ENCODE results near the gene TBC1D21.

DNA sequence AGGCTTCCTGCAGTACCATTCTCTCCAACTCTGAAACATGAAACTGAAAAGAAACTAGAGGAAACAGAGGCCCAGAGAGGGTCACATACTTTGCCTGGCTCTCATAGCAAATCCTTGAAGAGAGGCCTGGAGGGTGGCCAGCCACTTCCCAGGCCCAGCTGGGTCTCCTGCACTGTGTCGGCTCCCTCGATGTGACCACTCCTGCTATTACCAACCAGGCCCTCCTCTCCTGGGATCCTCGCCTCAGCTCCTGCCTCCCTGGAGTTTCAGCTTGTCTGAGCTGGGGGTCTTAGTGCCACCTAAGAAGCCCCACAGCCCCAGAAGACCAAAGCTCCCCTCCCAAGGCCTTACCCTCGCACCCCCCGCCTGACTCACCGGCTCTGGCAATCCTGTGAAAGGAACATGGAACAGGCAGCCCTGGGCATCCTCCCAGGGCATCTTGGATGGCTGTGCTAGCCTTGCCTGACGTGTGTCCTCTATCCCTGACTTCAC lies 57.5 kb downstream of the TBC1D21 start:
- no peak for TF ChIP-seq MAFK (IDR thresholded peaks at IDR 0.05; ENCODE audit: low read depth, low read length)
- TF ChIP-seq POLR2A (IDR thresholded peaks at IDR 0.05; ENCODE audit: low read depth, low read length), result no peak
- TF ChIP-seq, protein P1, sequence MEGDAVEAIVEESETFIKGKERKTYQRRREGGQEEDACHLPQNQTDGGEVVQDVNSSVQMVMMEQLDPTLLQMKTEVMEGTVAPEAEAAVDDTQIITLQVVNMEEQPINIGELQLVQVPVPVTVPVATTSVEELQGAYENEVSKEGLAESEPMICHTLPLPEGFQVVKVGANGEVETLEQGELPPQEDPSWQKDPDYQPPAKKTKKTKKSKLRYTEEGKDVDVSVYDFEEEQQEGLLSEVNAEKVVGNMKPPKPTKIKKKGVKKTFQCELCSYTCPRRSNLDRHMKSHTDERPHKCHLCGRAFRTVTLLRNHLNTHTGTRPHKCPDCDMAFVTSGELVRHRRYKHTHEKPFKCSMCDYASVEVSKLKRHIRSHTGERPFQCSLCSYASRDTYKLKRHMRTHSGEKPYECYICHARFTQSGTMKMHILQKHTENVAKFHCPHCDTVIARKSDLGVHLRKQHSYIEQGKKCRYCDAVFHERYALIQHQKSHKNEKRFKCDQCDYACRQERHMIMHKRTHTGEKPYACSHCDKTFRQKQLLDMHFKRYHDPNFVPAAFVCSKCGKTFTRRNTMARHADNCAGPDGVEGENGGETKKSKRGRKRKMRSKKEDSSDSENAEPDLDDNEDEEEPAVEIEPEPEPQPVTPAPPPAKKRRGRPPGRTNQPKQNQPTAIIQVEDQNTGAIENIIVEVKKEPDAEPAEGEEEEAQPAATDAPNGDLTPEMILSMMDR (conservative IDR thresholded peaks at IDR 0.05; ENCODE audit: low read depth, low read length), result no peak
- no peak for TF ChIP-seq CEBPB (IDR thresholded peaks at IDR 0.05; ENCODE audit: low read depth, low read length)
- no peak for TF ChIP-seq RAD21 (IDR thresholded peaks at IDR 0.05; ENCODE audit: low read length)
- TF ChIP-seq RFX5 (IDR thresholded peaks at IDR 0.05; ENCODE audit: low read depth, low read length), result no peak
- no peak for TF ChIP-seq BHLHE40 (IDR thresholded peaks at IDR 0.05; ENCODE audit: low read depth, low read length)
- TF ChIP-seq FOS (IDR thresholded peaks at IDR 0.05; ENCODE audit: low read depth, low read length), result no peak
- TF ChIP-seq, protein P2, sequence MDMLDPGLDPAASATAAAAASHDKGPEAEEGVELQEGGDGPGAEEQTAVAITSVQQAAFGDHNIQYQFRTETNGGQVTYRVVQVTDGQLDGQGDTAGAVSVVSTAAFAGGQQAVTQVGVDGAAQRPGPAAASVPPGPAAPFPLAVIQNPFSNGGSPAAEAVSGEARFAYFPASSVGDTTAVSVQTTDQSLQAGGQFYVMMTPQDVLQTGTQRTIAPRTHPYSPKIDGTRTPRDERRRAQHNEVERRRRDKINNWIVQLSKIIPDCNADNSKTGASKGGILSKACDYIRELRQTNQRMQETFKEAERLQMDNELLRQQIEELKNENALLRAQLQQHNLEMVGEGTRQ (IDR thresholded peaks at IDR 0.05; ENCODE audit: low read depth, low read length), result no peak; the same call in 1 of the 2 replicates
- TF ChIP-seq NFE2L2 (IDR thresholded peaks at IDR 0.05; ENCODE audit: low read depth, low read length), result no peak

Data from IMR-90 (cell line).